Hypothalamus (tissue), 51 donors: ENCODE measurements around the gene TBC1D1.
"Not testable (repeated sequence)": the region's sequence is repeated elsewhere in the genome, so short reads cannot be mapped to it uniquely, and the experiment has no call there.

ENCODE experiments used
- DNase-seq, 51 donors: peaks; one replicate each; lab custom pipeline; 2025; lab: John Stamatoyannopoulos, UW

Gene TBC1D1

GRCh38 chr4:37960679-37961450, 70.0 kb downstream of the TBC1D1 start:
- DNase-seq = no peak

- no peak for DNase-seq
Measured at GRCh38 chr4:37964734-37965457, 74.0 kb downstream of the TBC1D1 start.

GRCh38 chr4:37966044-37966443, 75.2 kb downstream of the TBC1D1 start:
- DNase-seq = no peak

- no peak for DNase-seq
Measured at GRCh38 chr4:37967736-37968135, 76.9 kb downstream of the TBC1D1 start.

GRCh38 chr4:37968747-37969146, 77.9 kb downstream of the TBC1D1 start:
- no peak for DNase-seq

GRCh38 chr4:37970702-37971101, 79.8 kb downstream of the TBC1D1 start:
- DNase-seq = peak in 3 of 51 donors; percentile 7 to 10 (median 7)

GRCh38 chr4:37971202-37971601, 80.3 kb downstream of the TBC1D1 start:
- no peak for DNase-seq

- no peak for DNase-seq
Measured at GRCh38 chr4:37973441-37973840, 82.6 kb downstream of the TBC1D1 start.

GRCh38 chr4:37975321-37975822, 84.5 kb downstream of the TBC1D1 start:
- not testable (repeated sequence) for DNase-seq

GRCh38 chr4:37976507-37976906, 85.6 kb downstream of the TBC1D1 start:
- no peak for DNase-seq

- peak in 46 of 51 donors; percentile 5 to 78 (median 34) for DNase-seq
Measured at GRCh38 chr4:37976991-37977470, 86.1 kb downstream of the TBC1D1 start.

- DNase-seq = peak in 46 of 51 donors; percentile 8 to 82 (median 45)
Measured at GRCh38 chr4:37977471-37978247, 86.8 kb downstream of the TBC1D1 start.

GRCh38 chr4:37978248-37978924, 87.5 kb downstream of the TBC1D1 start:
- peak in 3 of 51 donors; percentile 1 to 5 (median 1) for DNase-seq

- DNase-seq = no peak
Measured at GRCh38 chr4:37980246-37980645, 89.4 kb downstream of the TBC1D1 start.

- DNase-seq = no peak
Measured at GRCh38 chr4:37981425-37981824, 90.5 kb downstream of the TBC1D1 start.

GRCh38 chr4:37981844-37982720, 91.2 kb downstream of the TBC1D1 start:
- DNase-seq = peak in 1 of 51 donors; percentile 14

- DNase-seq = no peak
Measured at GRCh38 chr4:37982736-37983135, 91.9 kb downstream of the TBC1D1 start.

- no peak for DNase-seq
Measured at GRCh38 chr4:37983951-37984350, 93.1 kb downstream of the TBC1D1 start.

GRCh38 chr4:37985730-37986275, 94.9 kb downstream of the TBC1D1 start:
- no peak for DNase-seq
